Fibroblast of peridontal ligament (primary cell): ENCODE results near the gene TOMM70.

Experiments used
- DNase-seq: peaks from one replicate; pipeline ENCODE4 v3.0.0-alpha.2; 2010; ENCODE audit errors: extremely low read depth

TOMM70 gene

GRCh38 chr3:100411091-100411982 lies 10.4 kb upstream of the TOMM70 start:
- DNase-seq, result no peak

DNA sequence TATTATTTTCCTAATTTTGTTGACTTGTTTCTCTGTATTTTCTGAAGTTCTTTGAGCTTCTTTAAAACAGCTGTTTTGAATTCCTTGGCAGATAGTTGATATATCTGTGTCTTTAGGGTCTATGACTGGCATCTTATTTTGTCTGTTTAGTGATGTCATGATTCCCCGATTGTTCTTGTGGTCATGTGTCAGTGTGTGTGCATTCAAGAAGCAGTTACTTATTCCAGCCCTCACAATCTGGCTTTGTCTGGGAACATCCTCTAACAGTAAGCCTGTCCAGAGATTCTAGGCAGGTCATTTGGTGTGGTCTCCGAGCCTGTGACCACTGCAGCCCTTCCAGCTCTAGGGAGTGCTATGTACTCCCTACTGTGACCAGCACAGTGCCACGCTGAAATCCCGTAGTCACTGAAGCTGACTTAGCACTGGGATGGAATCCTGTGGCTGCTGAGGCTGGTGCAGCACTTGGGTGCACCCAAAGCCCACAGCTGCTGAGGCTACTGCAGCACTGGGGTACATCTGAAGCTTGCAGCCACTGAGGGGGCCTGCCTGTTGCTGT lies 7.2 kb upstream of the TOMM70 start:
- DNase-seq, result no peak

DNA sequence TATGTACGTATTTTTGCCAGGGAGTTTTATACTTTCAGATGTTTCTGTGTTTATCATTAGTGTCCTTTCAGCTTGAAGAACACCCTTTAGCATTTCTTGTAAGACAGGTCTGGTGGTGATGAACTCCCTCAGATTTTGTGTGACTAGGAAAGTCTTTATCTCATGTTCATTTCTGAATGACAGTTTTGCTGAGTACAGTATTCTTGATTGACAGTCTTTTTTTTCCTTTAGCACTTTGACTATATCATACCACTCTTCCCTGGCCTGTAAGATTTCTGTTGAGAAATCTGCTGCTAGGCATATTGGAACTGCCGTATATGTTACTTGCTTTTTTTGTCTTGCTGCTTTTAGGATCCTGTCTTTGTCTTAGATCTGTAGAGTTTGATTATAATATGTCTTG lies 6.3 kb upstream of the TOMM70 start:
- no peak for DNase-seq

DNA sequence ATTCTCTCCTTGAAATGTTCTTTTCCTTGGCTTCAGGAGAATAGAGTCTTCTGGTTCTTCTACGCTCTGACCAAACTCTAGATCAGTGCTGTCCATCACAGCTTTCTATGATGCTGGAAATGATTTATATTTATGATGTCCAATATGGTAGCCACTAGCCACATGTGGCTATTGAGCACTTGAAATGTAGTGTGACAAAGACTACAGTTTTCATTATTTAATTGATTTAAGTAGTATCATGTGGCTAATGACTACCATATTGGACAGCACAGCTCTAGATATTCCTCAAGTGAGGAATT lies 3.3 kb upstream of the TOMM70 start:
- no peak for DNase-seq

GRCh38 chr3:100403362-100404249 lies 2.7 kb upstream of the TOMM70 start:
- peak; percentile 15 for DNase-seq

DNA sequence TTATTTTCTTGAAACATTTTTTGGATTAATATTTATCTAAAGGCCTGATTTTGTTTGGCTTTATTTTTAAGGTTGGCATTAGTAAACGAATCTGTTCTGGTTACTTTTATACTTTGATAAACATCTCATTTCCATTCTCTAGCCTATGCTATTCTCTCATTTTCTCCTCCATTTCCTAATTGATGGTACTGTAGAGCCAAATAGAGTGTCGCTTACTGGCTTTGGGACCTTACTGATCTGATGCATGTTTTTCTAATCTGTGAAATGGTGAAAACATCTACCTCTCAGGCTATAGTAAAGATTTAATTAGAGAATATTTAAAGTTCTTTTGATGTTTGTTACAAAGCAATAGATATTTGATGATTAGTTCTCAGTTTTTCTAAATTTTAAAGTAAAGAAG lies 2.0 kb upstream of the TOMM70 start:
- peak; percentile 11 for DNase-seq

- peak; percentile 62 for DNase-seq
These were observed 1.4 kb upstream of the TOMM70 start for GRCh38 chr3:100402256-100402655.

GRCh38 chr3:100401674-100402041 lies 769 bp upstream of the TOMM70 start:
- peak; percentile 60 for DNase-seq

DNA sequence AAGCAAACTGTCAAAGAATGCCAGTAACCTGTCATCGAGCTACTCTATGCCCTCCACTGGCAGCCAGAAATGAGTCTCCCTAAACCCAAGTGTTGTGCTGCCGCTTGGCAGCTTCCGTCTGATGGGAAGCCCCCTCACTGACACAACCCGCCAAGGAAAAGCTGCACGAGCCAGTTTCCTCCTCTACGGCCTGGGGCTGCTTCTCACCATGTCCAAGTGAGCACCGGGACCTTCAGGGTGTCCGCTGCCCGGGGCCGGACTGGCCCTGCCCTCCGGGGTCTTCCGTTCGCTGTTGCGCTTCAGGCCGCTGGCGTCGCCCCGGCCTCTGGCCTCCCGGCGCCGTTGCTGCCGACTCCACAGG lies 490 bp downstream of the TOMM70 start:
- DNase-seq, result peak; percentile 8

- peak; percentile 7 for DNase-seq
These were observed 1.4 kb downstream of the TOMM70 start for GRCh38 chr3:100399341-100400071.

- DNase-seq, result no peak
These were observed 3.9 kb downstream of the TOMM70 start for GRCh38 chr3:100396967-100397366.

GRCh38 chr3:100395679-100396431 lies 5.0 kb downstream of the TOMM70 start:
- DNase-seq, result no peak

DNA sequence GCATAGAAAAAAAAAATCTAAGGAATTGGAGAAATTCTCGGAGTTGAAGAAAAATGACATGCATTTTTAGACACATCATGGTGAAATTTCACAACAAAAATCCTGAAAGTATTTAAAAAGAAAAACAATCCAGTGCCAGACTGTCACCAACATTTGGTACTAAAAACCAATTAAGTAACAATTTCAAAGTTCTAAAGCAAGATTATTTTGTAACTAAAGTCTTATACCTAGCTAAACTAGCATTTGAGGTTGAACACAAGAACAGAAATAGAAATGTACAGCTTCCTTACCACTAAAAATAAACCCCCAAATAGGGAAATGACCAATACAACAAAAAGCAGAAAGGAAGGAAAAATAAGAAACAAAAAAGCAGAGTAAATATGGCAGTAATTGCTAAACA lies 11.9 kb downstream of the TOMM70 start:
- DNase-seq, result no peak

DNA sequence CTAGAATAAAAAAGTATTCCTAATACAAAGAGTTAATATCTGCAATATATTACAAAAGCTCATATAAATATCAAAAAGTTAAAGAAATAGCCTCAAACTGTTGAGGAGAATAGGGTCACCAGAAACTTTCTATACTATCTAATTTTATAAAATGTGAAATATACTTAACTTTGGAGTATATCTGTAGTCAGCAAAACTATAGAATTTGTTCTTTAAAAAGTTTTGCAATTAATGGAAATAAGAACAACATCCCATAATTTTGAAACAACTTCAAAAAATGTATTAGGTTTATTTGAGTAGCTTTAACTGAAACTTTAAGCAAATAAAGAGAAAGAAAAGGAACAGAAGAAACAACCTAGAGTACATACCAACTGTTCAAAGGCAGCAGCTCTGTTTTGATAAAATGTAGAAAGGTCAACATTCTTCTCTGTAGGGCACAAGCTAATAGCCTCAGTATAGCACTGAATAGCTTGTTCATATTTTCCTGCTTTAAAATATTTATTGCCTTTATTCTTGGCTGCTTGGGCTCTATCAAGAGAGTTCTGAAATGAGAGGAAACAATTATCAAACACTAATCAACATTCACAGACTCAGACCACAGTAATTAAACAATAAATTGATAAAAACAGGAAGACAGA lies 14.3 kb downstream of the TOMM70 start:
- DNase-seq, result peak; percentile 15

GRCh38 chr3:100384733-100385525 lies 16.0 kb downstream of the TOMM70 start:
- peak; percentile 74 for DNase-seq

GRCh38 chr3:100376301-100376700 lies 24.6 kb downstream of the TOMM70 start:
- no peak for DNase-seq

DNA sequence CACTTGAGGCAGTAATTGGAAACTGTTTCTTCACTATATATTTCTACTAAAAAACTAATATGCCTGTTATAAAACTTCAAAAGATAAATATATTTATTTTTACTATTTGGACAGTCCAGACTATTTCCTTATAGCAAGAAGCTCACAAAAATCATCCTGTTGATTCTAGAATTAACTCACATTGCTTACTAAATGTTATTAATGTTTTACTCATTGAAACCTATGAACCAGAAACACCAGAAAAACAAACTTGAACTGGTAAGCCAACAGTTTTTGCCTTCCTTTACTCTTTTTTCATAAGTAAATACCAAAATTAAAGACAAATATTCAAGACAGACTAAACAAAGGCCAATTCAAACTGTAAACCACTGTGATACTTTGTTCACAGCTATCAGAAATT lies 26.4 kb downstream of the TOMM70 start:
- no peak for DNase-seq

DNA sequence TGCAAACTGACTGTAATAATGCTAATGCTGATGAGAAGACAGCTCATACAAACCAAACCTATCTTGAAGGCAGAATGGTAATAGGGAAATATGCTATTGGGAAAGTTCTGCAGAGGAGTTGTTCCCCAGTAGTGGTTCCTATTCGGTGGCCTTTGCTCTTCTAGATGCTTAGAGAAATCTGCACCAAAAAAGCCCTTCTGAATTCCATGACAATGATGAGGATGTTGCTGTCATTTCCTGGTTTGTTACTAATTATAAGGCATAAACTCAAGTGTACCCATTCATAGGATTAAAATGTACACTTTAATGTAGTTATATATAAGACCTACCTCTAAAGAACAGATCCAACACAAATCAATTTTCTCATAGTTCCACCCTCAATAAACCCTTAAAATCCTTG lies 30.1 kb downstream of the TOMM70 start:
- no peak for DNase-seq

GRCh38 chr3:100368441-100368840 lies 32.4 kb downstream of the TOMM70 start:
- no peak for DNase-seq

DNA sequence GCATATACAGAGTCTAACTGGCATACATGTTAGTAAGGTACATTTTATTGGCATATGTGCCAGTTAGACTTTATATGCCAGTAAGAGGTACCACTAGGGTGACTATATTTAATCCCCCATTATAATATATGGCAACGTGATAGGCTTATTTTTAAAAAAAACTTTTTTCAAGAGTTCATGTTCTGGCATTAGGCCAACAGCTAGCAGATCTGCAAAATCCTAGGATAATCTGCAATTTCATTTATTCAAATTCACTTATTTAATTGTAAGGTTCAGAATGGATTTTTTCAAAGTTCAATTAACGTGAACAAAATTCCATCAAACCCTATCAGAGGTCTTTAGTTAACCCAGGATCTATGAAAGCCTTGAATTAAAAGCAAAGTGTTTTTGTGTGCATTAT lies 34.5 kb downstream of the TOMM70 start:
- no peak for DNase-seq
